Mammary epithelial cell (primary cell): Measurements from ENCODE around the gene ATG7.

Experiments
- CTCF ChIP-seq, 2 donors: IDR thresholded peaks in 1 of 2; conservative IDR thresholded peaks in 1 of 2; 2 replicates each; pipeline ENCODE4 v1.5.1; 2011 to 2012; ENCODE audit warnings: inconsistent platforms in 2 of 2, low read length in 2 of 2, mild to moderate bottlenecking in 2 of 2, control low read depth in 1 of 2, low read depth in 1 of 2; ENCODE audit not compliant: insufficient read depth in 1 of 2; ENCODE audit errors: extremely low read depth in 1 of 2
- EZH2 ChIP-seq: IDR thresholded peaks from 2 replicates; pipeline ENCODE4 v1.6.1; 2012; ENCODE audit warnings: low read length, inconsistent platforms, borderline replicate concordance

DNA sequence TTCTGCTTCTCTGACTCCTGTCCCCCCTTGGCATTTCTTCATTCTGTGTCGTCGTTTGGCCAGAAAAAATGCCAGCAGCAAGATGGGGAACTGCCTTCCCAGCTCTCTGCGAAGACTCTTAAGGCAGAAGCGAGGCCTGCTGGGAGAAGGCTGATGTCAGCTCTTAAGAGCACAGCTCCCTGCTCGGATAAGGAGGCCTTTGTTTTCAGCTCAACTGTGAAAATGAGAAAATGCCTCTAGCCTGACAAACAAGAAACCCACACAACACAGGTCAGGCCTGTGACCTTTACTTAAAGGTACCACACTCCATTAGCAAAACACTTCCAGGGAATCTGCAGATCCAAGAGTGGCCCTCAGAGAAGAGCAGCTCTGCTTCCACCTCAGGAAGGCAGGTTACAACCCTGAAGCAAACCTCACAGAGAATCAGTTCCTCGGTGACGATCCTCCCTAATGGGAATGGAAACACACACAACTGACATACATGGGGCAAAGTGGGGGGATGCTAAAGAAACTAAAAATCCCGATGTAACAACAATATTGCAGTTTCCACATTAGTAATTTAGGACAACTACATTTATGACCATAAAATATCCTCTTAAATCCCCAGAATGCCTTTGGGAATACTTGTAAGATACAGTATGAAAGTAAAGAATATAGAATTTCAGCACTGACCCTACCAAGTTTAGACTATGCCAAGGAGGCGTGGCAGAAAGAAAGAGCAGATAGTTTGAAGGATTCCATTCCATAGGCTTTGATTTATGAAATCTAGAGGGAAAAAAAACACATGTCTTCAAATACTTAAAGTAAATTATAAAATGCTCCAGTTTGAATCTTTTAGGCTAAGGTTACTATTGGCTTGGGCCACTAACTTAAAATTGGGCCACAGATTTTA, 319.4 kb downstream of the ATG7 start:
- TF ChIP-seq CTCF (conservative IDR thresholded peaks at IDR 0.05 in 1 of 2, IDR thresholded peaks at IDR 0.05 in 1 of 2; ENCODE audit: extremely low read depth in 1 of 2, insufficient read depth in 1 of 2, low read depth in 1 of 2, low read length in 2 of 2) (no peak), EZH2 (no peak)
